Stimulated activated CD8-positive, alpha-beta memory T cell treated with anti-CD3 and anti-CD28 coated beads, Interleukin-2, amount 100 ng/mL, for 48 hours (primary cell): ENCODE results near the gene SLC9A2.
A peak's percentile ranks its signal among the peaks of the same experiment; 100 is the strongest.

Experiments used
- DNase-seq, 2 donors: peaks; one replicate each; pipeline ENCODE4 v3.0.0-alpha.2; 2020; ENCODE audit warnings: low read depth in 2 of 2

Gene SLC9A2

GRCh38 chr2:102726128-102727087 lies 107.1 kb downstream of the SLC9A2 start:
- no peak for DNase-seq

DNA sequence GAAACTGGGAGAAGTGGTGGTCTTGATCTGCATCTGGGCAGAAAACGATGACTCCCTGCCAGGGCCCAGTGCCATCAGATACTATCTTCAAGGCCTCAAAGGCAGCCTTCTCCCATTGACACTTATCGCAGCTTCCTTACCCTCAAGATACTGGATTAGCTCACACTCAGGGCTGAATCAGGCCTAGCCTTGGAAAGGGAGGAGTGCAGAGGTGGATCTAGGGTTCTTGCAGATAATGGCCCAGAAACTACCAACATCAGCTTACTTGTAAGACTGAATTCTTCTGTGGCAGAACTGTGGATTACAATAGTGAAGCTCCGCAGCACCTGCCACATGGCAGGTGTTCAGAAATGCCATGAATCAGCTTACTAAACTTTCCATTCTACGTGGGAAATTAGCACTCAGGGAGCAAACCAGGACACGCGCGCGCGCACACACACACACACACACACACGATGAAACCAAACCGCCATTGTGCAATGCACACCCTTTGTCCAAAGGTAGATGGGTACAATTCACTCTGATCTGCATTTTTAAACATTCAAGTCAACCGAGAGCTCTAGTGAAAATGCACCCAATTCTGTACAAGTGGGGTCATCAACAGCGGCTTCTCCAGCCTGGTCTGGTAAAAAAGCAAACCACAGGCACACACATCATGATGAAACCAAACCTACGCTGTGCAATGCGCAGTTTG lies 116.2 kb downstream of the SLC9A2 start:
- no peak for DNase-seq

GRCh38 chr2:102736110-102736409 lies 116.7 kb downstream of the SLC9A2 start:
- no peak for DNase-seq

GRCh38 chr2:102736410-102737409 lies 117.4 kb downstream of the SLC9A2 start:
- DNase-seq: peak; percentile 80 to 85

DNA sequence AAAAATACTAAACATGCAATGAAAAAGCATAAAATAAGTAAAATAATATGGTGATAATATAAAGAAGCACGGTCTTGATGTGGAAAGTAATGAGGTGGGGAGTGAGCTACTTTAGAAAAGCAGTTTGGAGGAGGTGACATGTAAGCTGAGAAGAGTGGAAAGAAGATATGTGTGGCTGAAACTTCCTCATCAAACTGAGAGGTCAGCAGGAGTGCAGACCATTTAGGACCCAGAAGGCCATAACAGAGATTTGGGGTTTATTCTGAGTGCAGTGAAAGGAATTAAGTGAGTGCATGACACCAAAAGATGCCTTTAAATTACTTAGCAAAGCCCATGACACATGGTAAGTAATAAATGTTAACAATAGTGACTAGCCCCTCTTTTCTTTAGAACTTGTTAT lies 118.1 kb downstream of the SLC9A2 start:
- DNase-seq: no peak

DNA sequence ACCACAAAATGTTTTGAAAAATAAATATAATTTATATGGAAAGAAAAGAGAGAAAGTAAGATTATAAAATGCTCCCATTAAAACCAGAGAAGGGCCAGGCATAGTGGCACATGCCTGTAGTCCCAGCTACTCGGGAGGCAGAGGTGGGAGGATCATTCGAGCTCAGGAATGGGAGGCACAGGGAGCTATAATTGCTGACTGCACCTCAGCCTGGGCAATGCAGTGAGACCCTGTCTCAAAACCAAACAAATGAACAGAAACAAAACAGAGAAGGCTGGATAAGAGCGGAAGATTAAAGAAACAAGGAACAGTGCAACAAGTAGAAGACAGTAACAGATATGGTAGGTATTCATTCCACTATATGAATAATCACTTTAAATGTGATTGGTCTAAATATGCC lies 123.9 kb downstream of the SLC9A2 start:
- no peak for DNase-seq

GRCh38 chr2:102748107-102748506 lies 128.8 kb downstream of the SLC9A2 start:
- no peak for DNase-seq

DNA sequence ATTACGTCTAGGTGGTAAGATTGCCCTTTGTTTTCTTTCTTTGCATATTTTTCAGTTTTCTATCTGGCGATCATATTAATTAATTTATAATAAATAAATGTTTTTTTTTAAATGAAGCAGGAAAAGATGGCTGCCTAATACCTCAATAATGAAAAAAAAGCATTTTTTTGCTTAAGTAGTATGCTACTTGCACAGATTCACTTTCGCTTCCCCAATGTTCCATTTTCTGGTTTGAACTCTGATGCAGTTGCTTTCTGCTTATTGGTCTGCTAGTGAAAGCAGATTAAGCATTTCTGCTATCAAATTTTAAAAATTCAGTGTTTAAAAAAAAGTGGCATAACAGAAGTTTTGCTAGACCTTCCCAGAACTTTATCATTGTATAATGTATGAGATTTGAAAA lies 130.6 kb downstream of the SLC9A2 start:
- no peak for DNase-seq

GRCh38 chr2:102753563-102754159 lies 134.3 kb downstream of the SLC9A2 start:
- no peak for DNase-seq

- DNase-seq: no peak
These were observed 135.2 kb downstream of the SLC9A2 start for GRCh38 chr2:102754456-102755145.

- DNase-seq: no peak
These were observed 135.9 kb downstream of the SLC9A2 start for GRCh38 chr2:102755284-102755683.

DNA sequence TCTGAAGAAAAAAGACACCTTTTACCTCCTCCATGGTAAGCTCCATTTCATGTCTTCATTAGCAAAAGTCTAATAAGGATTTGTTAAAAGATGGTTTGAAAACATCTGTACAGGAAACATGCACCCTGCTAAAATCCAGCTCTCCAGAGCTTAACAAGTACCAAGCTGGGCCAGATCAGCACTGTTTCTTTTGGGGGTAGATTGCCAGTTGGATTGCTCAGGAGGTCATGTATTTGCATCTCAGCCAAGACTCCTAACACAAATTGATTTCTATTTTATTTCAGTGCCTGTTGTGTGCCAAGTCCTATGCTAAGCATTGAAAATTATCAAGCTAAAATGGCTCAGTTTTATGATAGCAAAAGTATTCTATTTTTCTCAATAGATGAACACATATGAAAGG lies 139.1 kb downstream of the SLC9A2 start:
- DNase-seq: no peak
